Measurements from ENCODE around the gene TTC28.
A peak's percentile ranks its signal among the peaks of the same experiment; 100 is the strongest.

Gene TTC28

GRCh38 chr22:28252539-28252938, 427.1 kb downstream of the TTC28 start:
- H3K27me3 ChIP-seq (replicated peaks; ENCODE audit: control insufficient read depth, insufficient read depth, low read length), result no peaks in the 10 kb centered on the region
- H3K9me3 ChIP-seq (ENCODE audit: control insufficient read depth, low read length), result no peaks in the 10 kb centered on the region
- no peak overlapping the region for H3K9ac ChIP-seq (ENCODE audit: low read length)
- DNase-seq (ENCODE audit: low read depth), result no peak
- H3K36me3 ChIP-seq (ENCODE audit: control insufficient read depth, insufficient read depth, low read length, severe bottlenecking), result no peaks in the 10 kb centered on the region
- H3K4me1 ChIP-seq (ENCODE audit: control insufficient read depth, insufficient read depth, low read length), result peaks cover 2% of the 10 kb centered on the region
- H3K4me3 ChIP-seq (ENCODE audit: low read length), result no peak overlapping the region

- H3K9me3 ChIP-seq (ENCODE audit: control insufficient read depth, low read length), result no peaks in the 10 kb centered on the region
- H3K27me3 ChIP-seq (replicated peaks; ENCODE audit: control insufficient read depth, insufficient read depth, low read length), result no peaks in the 10 kb centered on the region
- peaks cover 25% of the 10 kb centered on the region for H3K4me1 ChIP-seq (ENCODE audit: control insufficient read depth, insufficient read depth, low read length)
- no peak for DNase-seq (ENCODE audit: low read depth)
- no peak overlapping the region for H3K4me3 ChIP-seq (ENCODE audit: low read length)
- H3K36me3 ChIP-seq (ENCODE audit: control insufficient read depth, insufficient read depth, low read length, severe bottlenecking), result no peaks in the 10 kb centered on the region
- H3K9ac ChIP-seq (ENCODE audit: low read length), result no peak overlapping the region
These were observed 429.5 kb downstream of the TTC28 start for GRCh38 chr22:28250036-28250695.

GRCh38 chr22:28249402-28249801, 430.2 kb downstream of the TTC28 start:
- Histone ChIP-seq H3K9me3 (ENCODE audit: control insufficient read depth, low read length) (no peaks in the 10 kb centered on the region), H3K27me3 (replicated peaks; ENCODE audit: control insufficient read depth, insufficient read depth, low read length) (no peaks in the 10 kb centered on the region), H3K9ac (ENCODE audit: low read length) (no peak overlapping the region), H3K36me3 (ENCODE audit: control insufficient read depth, insufficient read depth, low read length, severe bottlenecking) (no peaks in the 10 kb centered on the region), H3K4me1 (ENCODE audit: control insufficient read depth, insufficient read depth, low read length) (peaks cover 32% of the 10 kb centered on the region), H3K4me3 (ENCODE audit: low read length) (no peak overlapping the region)
- DNase-seq (ENCODE audit: low read depth), result no peak

GRCh38 chr22:28247667-28248363, 431.8 kb downstream of the TTC28 start:
- Histone ChIP-seq H3K4me1 (ENCODE audit: control insufficient read depth, insufficient read depth, low read length) (peaks cover 42% of the 10 kb centered on the region), H3K9me3 (ENCODE audit: control insufficient read depth, low read length) (no peaks in the 10 kb centered on the region), H3K36me3 (ENCODE audit: control insufficient read depth, insufficient read depth, low read length, severe bottlenecking) (no peaks in the 10 kb centered on the region), H3K27me3 (replicated peaks; ENCODE audit: control insufficient read depth, insufficient read depth, low read length) (no peaks in the 10 kb centered on the region), H3K4me3 (ENCODE audit: low read length) (no peak overlapping the region), H3K9ac (ENCODE audit: low read length) (no peak overlapping the region)
- DNase-seq (ENCODE audit: low read depth), result no peak

GRCh38 chr22:28247136-28247535, 432.5 kb downstream of the TTC28 start:
- Histone ChIP-seq H3K9me3 (ENCODE audit: control insufficient read depth, low read length) (no peaks in the 10 kb centered on the region), H3K9ac (ENCODE audit: low read length) (no peak overlapping the region), H3K4me3 (ENCODE audit: low read length) (peak overlapping the region; percentile 7), H3K4me1 (ENCODE audit: control insufficient read depth, insufficient read depth, low read length) (peaks cover 42% of the 10 kb centered on the region), H3K36me3 (ENCODE audit: control insufficient read depth, insufficient read depth, low read length, severe bottlenecking) (no peaks in the 10 kb centered on the region), H3K27me3 (replicated peaks; ENCODE audit: control insufficient read depth, insufficient read depth, low read length) (no peaks in the 10 kb centered on the region)
- peak; percentile 58 for DNase-seq (ENCODE audit: low read depth)

- Histone ChIP-seq H3K27me3 (replicated peaks; ENCODE audit: control insufficient read depth, insufficient read depth, low read length) (no peaks in the 10 kb centered on the region), H3K9ac (ENCODE audit: low read length) (no peak overlapping the region), H3K36me3 (ENCODE audit: control insufficient read depth, insufficient read depth, low read length, severe bottlenecking) (no peaks in the 10 kb centered on the region), H3K9me3 (ENCODE audit: control insufficient read depth, low read length) (no peaks in the 10 kb centered on the region), H3K4me3 (ENCODE audit: low read length) (peak overlapping the region; percentile 7), H3K4me1 (ENCODE audit: control insufficient read depth, insufficient read depth, low read length) (peaks cover 42% of the 10 kb centered on the region)
- peak; percentile 37 for DNase-seq (ENCODE audit: low read depth)
These were observed 433.2 kb downstream of the TTC28 start for GRCh38 chr22:28246397-28246796.

GRCh38 chr22:28245579-28246224, 433.9 kb downstream of the TTC28 start:
- Histone ChIP-seq H3K27me3 (replicated peaks; ENCODE audit: control insufficient read depth, insufficient read depth, low read length) (no peaks in the 10 kb centered on the region), H3K4me1 (ENCODE audit: control insufficient read depth, insufficient read depth, low read length) (peaks cover 42% of the 10 kb centered on the region), H3K4me3 (ENCODE audit: low read length) (peak overlapping the region; percentile 7), H3K9me3 (ENCODE audit: control insufficient read depth, low read length) (no peaks in the 10 kb centered on the region), H3K9ac (ENCODE audit: low read length) (no peak overlapping the region), H3K36me3 (ENCODE audit: control insufficient read depth, insufficient read depth, low read length, severe bottlenecking) (no peaks in the 10 kb centered on the region)
- no peak for DNase-seq (ENCODE audit: low read depth)

- Histone ChIP-seq H3K36me3 (ENCODE audit: control insufficient read depth, insufficient read depth, low read length, severe bottlenecking) (no peaks in the 10 kb centered on the region), H3K4me1 (ENCODE audit: control insufficient read depth, insufficient read depth, low read length) (peaks cover 42% of the 10 kb centered on the region), H3K4me3 (ENCODE audit: low read length) (no peak overlapping the region), H3K27me3 (replicated peaks; ENCODE audit: control insufficient read depth, insufficient read depth, low read length) (no peaks in the 10 kb centered on the region), H3K9ac (ENCODE audit: low read length) (no peak overlapping the region), H3K9me3 (ENCODE audit: control insufficient read depth, low read length) (no peaks in the 10 kb centered on the region)
- DNase-seq (ENCODE audit: low read depth), result no peak
These were observed 434.9 kb downstream of the TTC28 start for GRCh38 chr22:28244757-28245156.

GRCh38 chr22:28243539-28243938, 436.1 kb downstream of the TTC28 start:
- Histone ChIP-seq H3K4me1 (ENCODE audit: control insufficient read depth, insufficient read depth, low read length) (peaks cover 42% of the 10 kb centered on the region), H3K36me3 (ENCODE audit: control insufficient read depth, insufficient read depth, low read length, severe bottlenecking) (no peaks in the 10 kb centered on the region), H3K4me3 (ENCODE audit: low read length) (no peak overlapping the region), H3K27me3 (replicated peaks; ENCODE audit: control insufficient read depth, insufficient read depth, low read length) (no peaks in the 10 kb centered on the region), H3K9me3 (ENCODE audit: control insufficient read depth, low read length) (no peaks in the 10 kb centered on the region), H3K9ac (ENCODE audit: low read length) (no peak overlapping the region)
- DNase-seq (ENCODE audit: low read depth), result peak; percentile 24

GRCh38 chr22:28241656-28242290, 437.9 kb downstream of the TTC28 start:
- no peak for DNase-seq (ENCODE audit: low read depth)
- Histone ChIP-seq H3K4me3 (ENCODE audit: low read length) (no peak overlapping the region), H3K27me3 (replicated peaks; ENCODE audit: control insufficient read depth, insufficient read depth, low read length) (no peaks in the 10 kb centered on the region), H3K9ac (ENCODE audit: low read length) (no peak overlapping the region), H3K36me3 (ENCODE audit: control insufficient read depth, insufficient read depth, low read length, severe bottlenecking) (no peaks in the 10 kb centered on the region), H3K4me1 (ENCODE audit: control insufficient read depth, insufficient read depth, low read length) (peaks cover 33% of the 10 kb centered on the region), H3K9me3 (ENCODE audit: control insufficient read depth, low read length) (no peaks in the 10 kb centered on the region)

GRCh38 chr22:28239941-28240340, 439.7 kb downstream of the TTC28 start:
- H3K4me3 ChIP-seq (ENCODE audit: low read length), result no peak overlapping the region
- H3K4me1 ChIP-seq (ENCODE audit: control insufficient read depth, insufficient read depth, low read length), result peaks cover 15% of the 10 kb centered on the region
- no peak overlapping the region for H3K9ac ChIP-seq (ENCODE audit: low read length)
- no peaks in the 10 kb centered on the region for H3K27me3 ChIP-seq (replicated peaks; ENCODE audit: control insufficient read depth, insufficient read depth, low read length)
- DNase-seq (ENCODE audit: low read depth), result peak; percentile 19
- H3K9me3 ChIP-seq (ENCODE audit: control insufficient read depth, low read length), result no peaks in the 10 kb centered on the region
- no peaks in the 10 kb centered on the region for H3K36me3 ChIP-seq (ENCODE audit: control insufficient read depth, insufficient read depth, low read length, severe bottlenecking)
